SK-N-SH (cell line): ENCODE results near the gene DUS2. TPM values are rescaled to one million over a fixed set of nuclear protein-coding genes. Genes with fewer than 3 reads are reported as not detected.

ENCODE experiments used
- CTCF ChIA-PET: fragments of 300-600, 350-600 bp; formaldehyde crosslinking; extraction: SDS; loops from one replicate; lab custom pipeline; 2021; lab: Yijun Ruan, JAX
- POLR2A ChIA-PET: fragments of 350-600 bp; sonication (Branson Sonifier 250); formaldehyde crosslinking; extraction: SDS; loops from one replicate; lab custom pipeline; 2020; ENCODE audit warnings: antibody characterized with exemption, inconsistent platforms; lab: Yijun Ruan, JAX
- DNase-seq: peaks from one replicate; pipeline ENCODE4 v3.0.0; 2012
- H2AFZ ChIP-seq: fragments of 200-600 bp; sonication (generic); 2 replicates; pipeline ENCODE4 v1.8.1; 2016; ENCODE audit warnings: antibody characterized with exemption, mild to moderate bottlenecking, low read depth
- H3F3A ChIP-seq: fragments of 200-600 bp; sonication (generic); replicated peaks from 2 replicates; pipeline ENCODE3; 2016; ENCODE audit warnings: antibody characterized with exemption, mild to moderate bottlenecking; ENCODE audit not compliant: insufficient read depth
- H3K27ac ChIP-seq, 2 experiments: fragments of 200-500 bp in 1 of 2; fragments of 200-600 bp in 1 of 2; sonication (Bioruptor generic) in 1 of 2; sonication (generic), shearing (Covaris generic) in 1 of 2; 2 replicates each; pipeline versions ENCODE4 v1.5.1 to v1.6.1; 2014 to 2016; ENCODE audit warnings: low read depth in 2 of 2, inconsistent platforms in 1 of 2, low read length in 1 of 2, mild to moderate bottlenecking in 1 of 2, mixed read lengths in 1 of 2
- H3K27me3 ChIP-seq: fragments of 200-600 bp; sonication (generic), shearing (Covaris generic); 2 replicates; pipeline ENCODE4 v1.6.1; 2016; ENCODE audit warnings: mixed run types; ENCODE audit not compliant: insufficient read depth
- H3K36me3 ChIP-seq, 2 experiments: fragments of 200-500 bp in 1 of 2; fragments of 200-600 bp in 1 of 2; sonication (Bioruptor generic) in 1 of 2; sonication (generic) in 1 of 2; replicated peaks in 1 of 2; 2 replicates each; pipeline versions ENCODE3 to v1.5.1; 2014 to 2016; ENCODE audit warnings: low read length in 1 of 2, mild to moderate bottlenecking in 1 of 2; ENCODE audit not compliant: insufficient read depth in 2 of 2, control insufficient read depth in 1 of 2
- H3K4me1 ChIP-seq, 2 experiments: fragments of 200-500 bp in 1 of 2; fragments of 200-600 bp in 1 of 2; sonication (Bioruptor generic) in 1 of 2; sonication (generic), shearing (Covaris generic) in 1 of 2; 2 replicates each; pipeline versions ENCODE4 v1.5.1 to v1.6.1; 2014 to 2016; ENCODE audit warnings: low read depth in 1 of 2, low read length in 1 of 2, mixed run types in 1 of 2; ENCODE audit not compliant: insufficient read depth in 2 of 2, control insufficient read depth in 1 of 2
- H3K4me2 ChIP-seq: fragments of 200-600 bp; sonication (generic), shearing (Covaris generic); 2 replicates; pipeline ENCODE4 v1.6.1; 2017; ENCODE audit warnings: mixed run types
- H3K4me3 ChIP-seq, 2 experiments: fragments of 200-500 bp in 1 of 2; fragments of 200-600 bp in 1 of 2; sonication (Bioruptor generic) in 1 of 2; sonication (generic), shearing (Covaris generic) in 1 of 2; 2 replicates each; pipeline versions ENCODE4 v1.5.1 to v1.8.1; 2014 to 2016; ENCODE audit warnings: low read depth in 2 of 2, inconsistent platforms in 1 of 2, low read length in 1 of 2, mild to moderate bottlenecking in 1 of 2, mixed read lengths in 1 of 2, moderate library complexity in 1 of 2
- H3K79me2 ChIP-seq: fragments of 200-600 bp; sonication (generic); 2 replicates; pipeline ENCODE4 v1.8.1; 2017; ENCODE audit warnings: mild to moderate bottlenecking; ENCODE audit not compliant: insufficient read depth
- H3K9ac ChIP-seq: fragments of 200-600 bp; sonication (generic); 2 replicates; pipeline ENCODE4 v1.6.1; 2017; ENCODE audit warnings: mixed run types
- H3K9me2 ChIP-seq: fragments of 200-600 bp; sonication (generic); 2 replicates; pipeline ENCODE4 v1.6.1; 2017; ENCODE audit warnings: mixed run types
- H3K9me3 ChIP-seq: fragments of 200-600 bp; sonication (generic); 2 replicates; pipeline ENCODE4 v1.6.1; 2017; ENCODE audit warnings: mixed run types, mild to moderate bottlenecking, moderate library complexity
- H4K20me1 ChIP-seq: fragments of 200-600 bp; sonication (generic); 2 replicates; pipeline ENCODE4 v1.6.1; 2017; ENCODE audit warnings: mild to moderate bottlenecking, mixed run types; ENCODE audit not compliant: insufficient read depth
- CHD2 ChIP-seq: fragments of 150-350 bp; IDR thresholded peaks from 2 replicates; pipeline ENCODE4 v1.6.1; 2018; ENCODE audit warnings: low read length; ENCODE audit not compliant: partially characterized antibody
- CTCF ChIP-seq: fragments of 200-600 bp; sonication (generic); IDR thresholded peaks from 2 replicates; pipeline ENCODE4 v1.6.1; 2017; ENCODE audit warnings: antibody characterized with exemption, mild to moderate bottlenecking, moderate library complexity
- FOXJ3 ChIP-seq: sonication (generic); formaldehyde crosslinking; IDR thresholded peaks from 2 replicates; pipeline ENCODE4 v1.5.1; 2020; ENCODE audit warnings: mild to moderate bottlenecking, missing genetic modification reagents
- FOXM1 ChIP-seq: IDR thresholded peaks from 2 replicates; pipeline ENCODE4 v1.4.0; 2012; ENCODE audit warnings: low read depth, mild to moderate bottlenecking
- GABPA ChIP-seq: IDR thresholded peaks from 2 replicates; pipeline ENCODE4 v1.4.0; 2012; ENCODE audit warnings: low read depth, mild to moderate bottlenecking
- GATA2 ChIP-seq: sonication (generic); formaldehyde crosslinking; IDR thresholded peaks from 2 replicates; pipeline ENCODE4 v1.5.0; 2020; ENCODE audit warnings: mild to moderate bottlenecking, missing genetic modification reagents
- JUND ChIP-seq: IDR thresholded peaks from 2 replicates; pipeline ENCODE4 v1.4.0; 2012
- MEF2A ChIP-seq: IDR thresholded peaks from 2 replicates; pipeline ENCODE4 v1.4.0; 2012; ENCODE audit warnings: low read depth, borderline replicate concordance
- MXI1 ChIP-seq: IDR thresholded peaks from 2 replicates; pipeline ENCODE4 v1.6.1; 2012; ENCODE audit warnings: mild to moderate bottlenecking, low read depth, low read length, improper control_type of control experiment
- NFIC ChIP-seq: IDR thresholded peaks from 2 replicates; pipeline ENCODE4 v1.4.0; 2012; ENCODE audit warnings: borderline replicate concordance
- PBX3 ChIP-seq: IDR thresholded peaks from 2 replicates; pipeline ENCODE4; 2012
- RAD21 ChIP-seq: IDR thresholded peaks from 2 replicates; pipeline ENCODE4 v1.6.1; 2012; ENCODE audit warnings: mild to moderate bottlenecking, low read length
- RCOR1 ChIP-seq: fragments of 150-350 bp; IDR thresholded peaks from 2 replicates; pipeline ENCODE4 v1.6.1; 2017; ENCODE audit warnings: antibody characterized with exemption, low read length
- REST ChIP-seq: IDR thresholded peaks from 2 replicates; pipeline ENCODE4 v1.6.1; 2012; ENCODE audit warnings: mild to moderate bottlenecking, low read depth, low read length, moderate library complexity
- RXRA ChIP-seq: IDR thresholded peaks from 2 replicates; pipeline ENCODE4 v1.4.0; 2012; ENCODE audit warnings: low read depth, mild to moderate bottlenecking, borderline replicate concordance
- SIN3A ChIP-seq: IDR thresholded peaks from 2 replicates; pipeline ENCODE4 v1.6.1; 2012; ENCODE audit warnings: low read depth, mild to moderate bottlenecking, low read length, moderate library complexity, borderline replicate concordance
- SMC3 ChIP-seq: IDR thresholded peaks from 2 replicates; pipeline ENCODE4 v1.6.1; 2012; ENCODE audit warnings: low read depth, low read length, improper control_type of control experiment
- TCF12 ChIP-seq: IDR thresholded peaks from 2 replicates; pipeline ENCODE4 v1.4.0; 2012
- USF1 ChIP-seq: IDR thresholded peaks from 2 replicates; pipeline ENCODE4 v1.4.0; 2012; ENCODE audit warnings: low read depth, borderline replicate concordance
- YY1 ChIP-seq: IDR thresholded peaks from 2 replicates; pipeline ENCODE4 v1.4.0; 2012; ENCODE audit warnings: low read depth, mild to moderate bottlenecking
- WGBS: methylation state at CpG from one replicate; pipeline ENCODE4 v1.1.6; 2017; ENCODE audit warnings: low lambda C conversion rate; 5-methylcytosine and 5-hydroxymethylcytosine counted together
- polyA plus RNA-seq, 3 experiments: library from polyadenylated mRNA; depleted of rRNA; stranded (reverse); fragments of >200 nt; gene quantifications; 2 replicates each; pipeline ENCODE4 v1.2.3, GENCODE V29; 2012

Gene DUS2
- polyA plus RNA-seq, 1 of the 3 experiments (the other 2 are of a cell fraction) = 16.1 TPM

- TF ChIP-seq TCF12 (no peak), USF1 (no peak), CTCF (no peak), MEF2A (no peak), SMC3 (no peak), YY1 (no peak), JUND (no peak), GATA2 (CRISPR knock-in tag) (no peak), NFIC (no peak)
- Histone ChIP-seq H3K4me1 (peaks cover 0 to 3% of the 10 kb centered on the region in 2 experiments; a peak in 1 of 4 replicates), H3K9me2 (no peaks in the 10 kb centered on the region), H2AFZ (no peak overlapping the region), H3F3A (peaks cover 3% of the 10 kb centered on the region), H3K9ac (no peak overlapping the region), H3K27ac (no peak overlapping the region), H3K4me3 (no peak overlapping the region), H3K79me2 (no peaks in the 10 kb centered on the region), H3K27me3 (no peaks in the 10 kb centered on the region), H3K4me2 (no peak overlapping the region), H3K36me3 (peaks cover 5 to 43% of the 10 kb centered on the region in 2 experiments), H4K20me1 (no peaks in the 10 kb centered on the region), H3K9me3 (no peaks in the 10 kb centered on the region)
- no peak for DNase-seq
- 96% methylated on average over 7 of the region's 8 CpGs for WGBS
- ChIA-PET POLR2A (no interaction called here), CTCF (interaction anchor here (2.0 kb wide), 1 partner anchor 14 kb away, joined by 7 read pairs; no protein-coding TSS in a partner anchor)
These were observed 55.8 kb downstream of the DUS2 start for GRCh38 chr16:68078701-68079375.

GRCh38 chr16:68079376-68079625 lies 56.2 kb downstream of the DUS2 start:
- H3F3A ChIP-seq = peaks cover 8% of the 10 kb centered on the region
- H3K27ac ChIP-seq = no peak overlapping the region
- no peaks in the 10 kb centered on the region for H3K79me2 ChIP-seq
- no peaks in the 10 kb centered on the region for H4K20me1 ChIP-seq
- H2AFZ ChIP-seq = no peak overlapping the region
- ChIA-PET POLR2A (no interaction called here), CTCF (interaction anchor here (1.0 to 2.1 kb wide), 3 partner anchors 14 to 449 kb away, joined by 3 to 10 read pairs (median 7); no protein-coding TSS in a partner anchor)
- no peak overlapping the region for H3K4me2 ChIP-seq
- no peak for DNase-seq
- H3K36me3 ChIP-seq = peaks cover 3 to 38% of the 10 kb centered on the region in 2 experiments
- no peaks in the 10 kb centered on the region for H3K9me2 ChIP-seq
- no peak overlapping the region for H3K9ac ChIP-seq
- H3K4me3 ChIP-seq = no peak overlapping the region
- H3K4me1 ChIP-seq = peaks cover 4 to 8% of the 10 kb centered on the region in 2 experiments; a peak in 1 of 4 replicates
- H3K27me3 ChIP-seq = no peaks in the 10 kb centered on the region
- H3K9me3 ChIP-seq = no peaks in the 10 kb centered on the region
- TF ChIP-seq RAD21 (no peak), REST (no peak), RXRA (no peak), GATA2 (CRISPR knock-in tag) (no peak), FOXM1 (no peak), CTCF (no peak), GABPA (no peak), SIN3A (no peak), PBX3 (no peak), RCOR1 (no peak), CHD2 (no peak), MXI1 (no peak), FOXJ3 (CRISPR knock-in tag) (no peak)
